Esophagus squamous epithelium (tissue), 5 donors: Measurements from ENCODE around the gene PTPRC. TPM values are rescaled to one million over a fixed set of nuclear protein-coding genes. Genes with fewer than 3 reads are reported as not detected.

Source experiments
- DNase-seq: peaks from one replicate; lab custom pipeline; 2025; lab: John Stamatoyannopoulos, UW
- H3K27ac ChIP-seq, 4 donors: fragments of 200-600 bp; sonication (generic); one replicate each; pipeline ENCODE4 v1.5.1; 2016 to 2019; ENCODE audit warnings: mild to moderate bottlenecking in 1 of 4
- H3K27me3 ChIP-seq, 4 donors: fragments of 200-600 bp; sonication (generic); 1 replicate in 3 of 4; 2 replicates in 1 of 4; pipeline versions ENCODE4 v1.5.1 to v1.6.0; 2017 to 2021; ENCODE audit warnings: antibody characterized with exemption in 1 of 4
- H3K36me3 ChIP-seq, 3 donors: fragments of 200-600 bp; sonication (generic); one replicate each; pipeline ENCODE4 v1.5.1; 2016 to 2019
- H3K4me1 ChIP-seq, 3 donors: fragments of 200-600 bp; sonication (generic); one replicate each; pipeline ENCODE4 v1.5.1; 2017 to 2019
- H3K4me3 ChIP-seq, 4 donors: fragments of 200-600 bp; sonication (generic); 1 replicate in 3 of 4; 2 replicates in 1 of 4; pipeline ENCODE4 v1.5.1; 2016 to 2019; ENCODE audit warnings: mild to moderate bottlenecking in 2 of 4, moderate library complexity in 1 of 4
- H3K9me3 ChIP-seq, 3 donors: fragments of 200-600 bp; sonication (generic); one replicate each; pipeline ENCODE4 v1.5.1; 2016 to 2019
- CTCF ChIP-seq, 6 experiments: fragments of 450-650 bp in 4 of 6; fragments of 200-600 bp in 2 of 6; sonication (generic) in 2 of 6; IDR thresholded peaks; one replicate each; pipeline ENCODE4 v1.5.1; 2016 to 2019; ENCODE audit warnings: antibody characterized with exemption in 6 of 6, mild to moderate bottlenecking in 4 of 6, moderate library complexity in 4 of 6
- POLR2A ChIP-seq, 4 donors: fragments of 450-650 bp; IDR thresholded peaks; one replicate each; pipeline ENCODE4 v1.6.1; 2017; ENCODE audit warnings: antibody characterized with exemption in 4 of 4, mild to moderate bottlenecking in 4 of 4, moderate library complexity in 3 of 4
- WGBS, 2 donors: methylation state at CpG; one replicate each; pipeline ENCODE4 v1.1.5; 2018; 5-methylcytosine and 5-hydroxymethylcytosine counted together
- intact Hi-C: fragments of 100-400 bp; cut with DNase I; formaldehyde crosslinking; loops from one replicate; pipeline ENCODE4 v1.15.0; 2022
- total RNA-seq, 4 donors: library from RNA; depleted of rRNA; stranded (reverse); fragments of >200 nt; gene quantifications; one replicate each; pipeline ENCODE4 v1.1.0, GENCODE V29; 2016
- donor health status: DM: yes; HTN: yes; CAD: no.

Gene PTPRC
- total RNA-seq, 4 donors from 2014 or later = 9.2 to 39.1 (median 14.9) TPM

DNA sequence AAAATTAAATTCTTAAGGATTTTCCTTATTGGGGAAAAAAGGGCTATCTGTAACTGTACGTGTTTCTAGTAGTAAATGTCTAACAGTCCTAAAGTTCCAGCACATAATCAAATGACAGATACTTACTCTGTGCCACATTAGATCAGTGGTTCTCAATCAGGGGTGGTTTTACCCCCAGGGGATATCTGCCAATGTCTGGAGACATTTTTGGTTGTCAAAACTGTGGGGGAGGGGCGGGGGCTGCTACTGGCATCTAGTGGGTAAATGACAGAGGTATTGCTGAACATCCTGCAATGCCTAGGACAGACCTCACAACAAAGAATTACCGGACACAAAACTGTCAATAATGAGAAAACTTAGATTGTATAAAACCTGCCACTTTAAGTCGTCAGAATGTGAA, 33.4 kb upstream of the PTPRC start:
- Histone ChIP-seq H3K4me3 (no peak overlapping the region), H3K36me3 (no peaks in the 10 kb centered on the region), H3K27ac (no peak overlapping the region), H3K9me3 (no peaks in the 10 kb centered on the region), H3K27me3 (no peaks in the 10 kb centered on the region), H3K4me1 (no peaks in the 10 kb centered on the region)
- intact Hi-C loops = no loop called here
- no peak for TF ChIP-seq CTCF (IDR thresholded peaks at IDR 0.05)
- 52 to 63% methylated on average over 3 to 4 of the region's 4 CpGs for WGBS, 2 donors
- no peak for DNase-seq

DNA sequence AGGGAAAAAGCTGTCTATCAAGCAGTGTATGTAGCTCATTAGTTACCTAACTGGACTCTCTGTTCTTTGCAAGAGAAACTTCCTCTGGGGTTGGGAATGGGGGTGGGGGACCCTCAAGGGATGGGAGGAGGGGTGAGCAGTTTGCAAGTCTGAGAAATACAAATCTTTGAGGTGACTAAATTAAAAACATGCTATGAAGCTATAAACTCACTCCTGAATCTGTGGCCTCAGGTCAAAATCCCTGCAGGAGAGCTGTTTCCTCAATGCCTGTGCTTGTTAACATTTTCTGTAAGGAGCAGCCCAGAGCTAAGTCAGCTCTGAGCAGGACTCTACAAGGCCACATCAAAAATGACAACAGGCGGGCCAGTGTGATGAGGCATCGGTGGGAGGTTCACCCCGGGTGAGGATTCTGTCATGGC, 32.8 kb upstream of the PTPRC start:
- DNase-seq = no peak
- Histone ChIP-seq H3K4me1 (no peaks in the 10 kb centered on the region), H3K27ac (no peak overlapping the region), H3K4me3 (no peak overlapping the region), H3K9me3 (no peaks in the 10 kb centered on the region), H3K27me3 (no peaks in the 10 kb centered on the region), H3K36me3 (no peaks in the 10 kb centered on the region)
- intact Hi-C loops = no loop called here
- TF ChIP-seq POLR2A (IDR thresholded peaks at IDR 0.05) = no peak
- no peak for TF ChIP-seq CTCF (IDR thresholded peaks at IDR 0.05)
- 29 to 86% methylated on average over 1 to 3 of the region's 3 CpGs for WGBS, 2 donors

GRCh38 chr1:198607714-198608113, 31.1 kb upstream of the PTPRC start:
- Histone ChIP-seq H3K27ac (no peak overlapping the region), H3K36me3 (no peaks in the 10 kb centered on the region), H3K27me3 (no peaks in the 10 kb centered on the region), H3K4me3 (no peak overlapping the region), H3K9me3 (no peaks in the 10 kb centered on the region), H3K4me1 (no peaks in the 10 kb centered on the region)
- WGBS, 2 donors = 50 to 69% methylated on average over 2 of the region's 2 CpGs
- intact Hi-C loops = no loop called here
- no peak for DNase-seq
- TF ChIP-seq CTCF (IDR thresholded peaks at IDR 0.05) = no peak
- no peak for TF ChIP-seq POLR2A (IDR thresholded peaks at IDR 0.05)

- no peaks in the 10 kb centered on the region for H3K36me3 ChIP-seq
- 37 to 42% methylated on average over 1 of the region's 1 CpG for WGBS, 2 donors
- TF ChIP-seq POLR2A (IDR thresholded peaks at IDR 0.05) (no peak), CTCF (IDR thresholded peaks at IDR 0.05) (no peak)
- intact Hi-C loops = no loop called here
- H3K27me3 ChIP-seq = no peaks in the 10 kb centered on the region
- H3K9me3 ChIP-seq = no peaks in the 10 kb centered on the region
- no peak overlapping the region for H3K4me3 ChIP-seq
- no peaks in the 10 kb centered on the region for H3K4me1 ChIP-seq
- no peak for DNase-seq
- no peak overlapping the region for H3K27ac ChIP-seq
These were observed 28.5 kb upstream of the PTPRC start for GRCh38 chr1:198610362-198610761.

- no peaks in the 10 kb centered on the region for H3K36me3 ChIP-seq
- no peaks in the 10 kb centered on the region for H3K4me1 ChIP-seq
- 65 to 67% methylated on average over 5 of the region's 5 CpGs for WGBS, 2 donors
- no peak overlapping the region for H3K4me3 ChIP-seq
- H3K9me3 ChIP-seq = no peaks in the 10 kb centered on the region
- intact Hi-C loops = no loop called here
- TF ChIP-seq POLR2A (IDR thresholded peaks at IDR 0.05) (no peak), CTCF (IDR thresholded peaks at IDR 0.05) (no peak)
- no peak overlapping the region for H3K27ac ChIP-seq
- no peaks in the 10 kb centered on the region for H3K27me3 ChIP-seq
- DNase-seq = no peak
These were observed 27.6 kb upstream of the PTPRC start for GRCh38 chr1:198611219-198611618.
